ENCODE data around the gene EGFLAM. TPM values are rescaled to one million over a fixed set of nuclear protein-coding genes. Genes with fewer than 3 reads are reported as not detected.

EGFLAM gene
- total RNA-seq, 1 experiment from 2014 or later, result 0.33 TPM

GRCh38 chr5:38286002-38286401 lies 27.6 kb downstream of the EGFLAM start:
- H3K18ac ChIP-seq (ENCODE audit: insufficient read length, low read depth, low read length), result no peak overlapping the region
- no peak overlapping the region for H3K4me3 Mint-ChIP-seq
- no peak overlapping the region for H2BK12ac ChIP-seq (ENCODE audit: insufficient read length, low read depth, low read length)
- H3K4ac ChIP-seq (ENCODE audit: low read depth, low read length), result no peak overlapping the region
- no peaks in the 10 kb centered on the region for H3K36me3 Mint-ChIP-seq (ENCODE audit: insufficient read depth in 1 of 3, low read depth in 3 of 3)
- H3K27ac Mint-ChIP-seq, result no peak overlapping the region
- no peaks in the 10 kb centered on the region for H3K79me1 ChIP-seq (ENCODE audit: insufficient read depth, low read depth, low read length, poor library complexity, severe bottlenecking)
- H2BK20ac ChIP-seq (ENCODE audit: low read depth, low read length, poor library complexity, severe bottlenecking), result no peak overlapping the region
- no peak overlapping the region for H3K23ac ChIP-seq (ENCODE audit: insufficient read length, low read depth, low read length)
- TF ChIP-seq CTCF (conservative IDR thresholded peaks at IDR 0.05), result no peak
- peaks cover 18 to 22% of the 10 kb centered on the region in 2 experiments for H3K4me1 Mint-ChIP-seq
- H3K27me3 ChIP-seq (ENCODE audit: insufficient read depth, low read length), result no peaks in the 10 kb centered on the region
- H3K9me3 ChIP-seq (ENCODE audit: control insufficient read depth, low read depth, low read length), result no peaks in the 10 kb centered on the region
- H3K9ac ChIP-seq (ENCODE audit: extremely low read depth, insufficient read length, low read length), result no peak overlapping the region
- DNase-seq, result no peak
- no peaks in the 10 kb centered on the region; the same call in 1 of the 2 replicates for H3K27me3 Mint-ChIP-seq (ENCODE audit: low read depth)
- H3K79me2 ChIP-seq (ENCODE audit: insufficient read depth, low read length), result no peaks in the 10 kb centered on the region
- H3T11ph ChIP-seq (ENCODE audit: low read length), result no peak overlapping the region
- H2BK15ac ChIP-seq (ENCODE audit: low read depth, low read length), result no peak overlapping the region
- no peak overlapping the region for H3K56ac ChIP-seq (ENCODE audit: insufficient read length, low read depth, low read length)
- no peak overlapping the region for H2AFZ ChIP-seq (ENCODE audit: low read length)
- no peaks in the 10 kb centered on the region for H3K23me2 ChIP-seq (ENCODE audit: insufficient read length, low read depth, low read length, poor library complexity, severe bottlenecking)
- H3K27ac ChIP-seq (ENCODE audit: insufficient read length, low read depth, low read length), result no peak overlapping the region
- H4K5ac ChIP-seq (ENCODE audit: insufficient read length, low read depth, low read length), result no peak overlapping the region
- H2AK5ac ChIP-seq (ENCODE audit: insufficient read length, low read length), result no peak overlapping the region
- no peaks in the 10 kb centered on the region for H4K20me1 ChIP-seq (ENCODE audit: control insufficient read depth, insufficient read depth, insufficient read length)
- no CpG with 5 or more reads among the region's 4 CpGs for WGBS (ENCODE audit: extremely low coverage, insufficient read length, low lambda C conversion rate)
- H3K4me2 ChIP-seq (ENCODE audit: insufficient read depth, insufficient read length, low read length), result no peak overlapping the region
- H3K14ac ChIP-seq (ENCODE audit: insufficient read depth, low read length), result no peak overlapping the region
- no peaks in the 10 kb centered on the region; the same call in 1 of the 2 replicates for H3K4me1 ChIP-seq (ENCODE audit: insufficient read depth, low read length)
- H4K91ac ChIP-seq (ENCODE audit: insufficient read length, low read depth, low read length), result no peak overlapping the region
- H4K8ac ChIP-seq (replicated peaks; ENCODE audit: insufficient read length, low read depth, low read length), result no peak overlapping the region
- no peaks in the 10 kb centered on the region for H3K9me3 Mint-ChIP-seq
- no peak overlapping the region for H2BK5ac ChIP-seq (ENCODE audit: insufficient read length, low read length)
- no peak overlapping the region for H2BK120ac ChIP-seq (ENCODE audit: low read depth, low read length, poor library complexity, severe bottlenecking)
